A549 (cell line): ENCODE data around the gene ARID5B. TPM values are rescaled to one million over a fixed set of nuclear protein-coding genes. Genes with fewer than 3 reads are reported as not detected.

Experiments
- ATAC-seq, 2 experiments: fragments of 200-7000 bp in 1 of 2; fragments of >200 bp in 1 of 2; cut with Nextera tagmentation in 1 of 2; cut with Tn5 transposase in 1 of 2; 3 replicates each; pipeline versions ENCODE4 v1.8.0 to v1.9.1; 2018 to 2020; ENCODE audit warnings: mild to moderate bottlenecking in 1 of 2, moderate library complexity in 1 of 2
- CTCF ChIA-PET: fragments of 300-600 bp; sonication (Branson Sonifier 250); formaldehyde crosslinking; extraction: SDS; loops from one replicate; lab custom pipeline; 2021; ENCODE audit warnings: antibody characterized with exemption, inconsistent platforms; lab: Yijun Ruan, JAX
- POLR2A ChIA-PET: fragments of 350-600 bp; formaldehyde crosslinking; extraction: SDS; loops from one replicate; lab custom pipeline; 2021; ENCODE audit warnings: antibody characterized with exemption, inconsistent platforms; lab: Yijun Ruan, JAX
- DNase-seq, 2 experiments: peaks; one replicate each; pipeline versions ENCODE4 v3.0.0 to v3.0.0-alpha.2; 2011 to 2016; ENCODE audit warnings: low read depth in 1 of 2, low spot score in 1 of 2
- FAIRE-seq: peaks from 2 replicates; lab custom pipeline; 2011; peaks lifted over from hg19 to GRCh38; lab: Jason Lieb, UNC
- H3K27ac ChIP-seq, 2 experiments: fragments of >200 bp; sonication (Bioruptor Twin); formaldehyde crosslinking; 3 replicates each; pipeline ENCODE4 v1.5.1; 2016 to 2017
- H3K4me1 ChIP-seq: fragments of >200 bp; sonication (Bioruptor Twin); formaldehyde crosslinking; 3 replicates; pipeline ENCODE4 v1.6.1; 2016
- H3K4me2 ChIP-seq: fragments of >200 bp; sonication (Bioruptor Twin); formaldehyde crosslinking; 3 replicates; pipeline ENCODE4 v1.6.1; 2016
- H3K4me3 ChIP-seq: fragments of >200 bp; sonication (Bioruptor Twin); formaldehyde crosslinking; 3 replicates; pipeline ENCODE4 v1.5.1; 2016
- H3K9me3 ChIP-seq: fragments of >200 bp; sonication (Bioruptor Twin); formaldehyde crosslinking; 3 replicates; pipeline ENCODE4 v1.6.1; 2016
- ATOH8 ChIP-seq: fragments of 250-450 bp; sonication (Bioruptor Pico); IDR thresholded peaks from 2 replicates; pipeline ENCODE4 v1.5.0; 2020; ENCODE audit warnings: low read depth, mild to moderate bottlenecking, moderate library complexity
- CBX2 ChIP-seq: fragments of 200-600 bp; sonication (generic); IDR thresholded peaks from 2 replicates; pipeline ENCODE4 v1.6.1; 2016; ENCODE audit warnings: low read depth, mild to moderate bottlenecking, borderline replicate concordance
- CBX8 ChIP-seq: fragments of 200-600 bp; sonication (generic); IDR thresholded peaks from 2 replicates; pipeline ENCODE4 v1.6.1; 2016
- CEBPB ChIP-seq, 2 experiments: fragments of >200 bp in 1 of 2; sonication (Bioruptor Twin) in 1 of 2; formaldehyde crosslinking in 1 of 2; IDR thresholded peaks; 2 replicates each; pipeline ENCODE4 v1.6.1; 2012 to 2016
- CHD2 ChIP-seq: fragments of 150-350 bp; IDR thresholded peaks from 2 replicates; pipeline ENCODE4 v1.6.1; 2014; ENCODE audit warnings: low read length; ENCODE audit not compliant: partially characterized antibody
- EHF ChIP-seq: fragments of 250-450 bp; sonication (Bioruptor Pico); IDR thresholded peaks from 2 replicates; pipeline ENCODE4 v1.5.0; 2020; ENCODE audit warnings: mild to moderate bottlenecking
- EHMT2 ChIP-seq: fragments of 200-600 bp; sonication (generic); IDR thresholded peaks from 2 replicates; pipeline ENCODE4 v1.6.1; 2016; ENCODE audit warnings: antibody characterized with exemption, low read depth, mild to moderate bottlenecking, moderate library complexity
- ELK1 ChIP-seq: fragments of 150-350 bp; IDR thresholded peaks from 2 replicates; pipeline ENCODE4 v1.6.1; 2014; ENCODE audit warnings: low read depth, mild to moderate bottlenecking, low read length
- EP300 ChIP-seq, 2 experiments: fragments of >200 bp; sonication (Bioruptor Twin); formaldehyde crosslinking; IDR thresholded peaks; 2 replicates in 1 of 2; 3 replicates in 1 of 2; pipeline ENCODE4 v1.6.1; 2016 to 2017
- ESRRA ChIP-seq: fragments of 150-350 bp; IDR thresholded peaks from 2 replicates; pipeline ENCODE4 v1.6.1; 2014; ENCODE audit warnings: mild to moderate bottlenecking, low read length, borderline replicate concordance
- FOXS1 ChIP-seq: fragments of 250-450 bp; sonication (Bioruptor Pico); IDR thresholded peaks from 2 replicates; pipeline ENCODE4 v1.5.0; 2020; ENCODE audit warnings: mild to moderate bottlenecking, moderate library complexity
- HDAC2 ChIP-seq: fragments of 200-600 bp; sonication (generic); IDR thresholded peaks from 2 replicates; pipeline ENCODE4 v1.6.1; 2016
- HES2 ChIP-seq: fragments of >200 bp; sonication (Bioruptor Twin); formaldehyde crosslinking; IDR thresholded peaks from 2 replicates; pipeline ENCODE4 v1.6.1; 2016
- HMGXB4 ChIP-seq: fragments of 250-450 bp; sonication (Bioruptor Pico); IDR thresholded peaks from 2 replicates; pipeline ENCODE4 v1.5.0; 2021; ENCODE audit warnings: mild to moderate bottlenecking, moderate library complexity, borderline replicate concordance
- HOXA7 ChIP-seq: fragments of 250-450 bp; sonication (Bioruptor Pico); IDR thresholded peaks from 2 replicates; pipeline ENCODE4 v1.5.0; 2020; ENCODE audit warnings: mild to moderate bottlenecking, moderate library complexity
- JUN ChIP-seq, 2 experiments: fragments of >200 bp; sonication (Bioruptor Twin); formaldehyde crosslinking; IDR thresholded peaks; 2 replicates in 1 of 2; 3 replicates in 1 of 2; pipeline ENCODE4 v1.6.1; 2016 to 2017
- JUNB ChIP-seq: fragments of >200 bp; sonication (Bioruptor Twin); formaldehyde crosslinking; IDR thresholded peaks from 2 replicates; pipeline ENCODE4 v1.6.1; 2016
- KDM1A ChIP-seq: fragments of 200-600 bp; sonication (generic); IDR thresholded peaks from 2 replicates; pipeline ENCODE4 v1.6.1; 2016; ENCODE audit warnings: low read depth, mild to moderate bottlenecking
- KDM5A ChIP-seq: fragments of 200-600 bp; sonication (generic); IDR thresholded peaks from 2 replicates; pipeline ENCODE4 v1.6.1; 2016; ENCODE audit warnings: antibody characterized with exemption, mild to moderate bottlenecking
- MAFK ChIP-seq: fragments of 450-650 bp; IDR thresholded peaks from 2 replicates; pipeline ENCODE4 v1.6.1; 2014; ENCODE audit not compliant: partially characterized antibody
- MAZ ChIP-seq: fragments of 150-350 bp; IDR thresholded peaks from 2 replicates; pipeline ENCODE4 v1.6.1; 2014; ENCODE audit warnings: antibody characterized with exemption, low read depth, low read length, borderline replicate concordance
- NFE2L2 ChIP-seq: fragments of 150-350 bp; conservative IDR thresholded peaks from 2 replicates; pipeline ENCODE4 v1.6.1; 2014; ENCODE audit warnings: low read length
- NR3C1 ChIP-seq: fragments of >200 bp; sonication (Bioruptor Twin); formaldehyde crosslinking; IDR thresholded peaks from 3 replicates; pipeline ENCODE4 v1.6.1; 2017
- PHF8 ChIP-seq: fragments of 200-600 bp; sonication (generic); IDR thresholded peaks from 2 replicates; pipeline ENCODE4 v1.6.1; 2016; ENCODE audit warnings: low read depth, mild to moderate bottlenecking, antibody characterized with exemption, moderate library complexity, borderline replicate concordance
- POLR2AphosphoS2 ChIP-seq: conservative IDR thresholded peaks from 2 replicates; pipeline ENCODE4 v1.6.1; 2012; ENCODE audit warnings: low read length, improper control_type of control experiment, inconsistent platforms
- RFX5 ChIP-seq: fragments of 450-650 bp; IDR thresholded peaks from 2 replicates; pipeline ENCODE4 v1.7.1; 2014; ENCODE audit warnings: antibody characterized with exemption, mild to moderate bottlenecking, moderate library complexity
- SREBF2 ChIP-seq: fragments of 450-650 bp; IDR thresholded peaks from 2 replicates; pipeline ENCODE4 v1.6.1; 2014; ENCODE audit warnings: mild to moderate bottlenecking, moderate library complexity
- TP53 ChIP-seq: fragments of 250-450 bp; sonication (Bioruptor Pico); IDR thresholded peaks from 2 replicates; pipeline ENCODE4 v1.5.0; 2021; ENCODE audit warnings: mild to moderate bottlenecking, moderate library complexity
- USF2 ChIP-seq: fragments of 450-650 bp; IDR thresholded peaks from 2 replicates; pipeline ENCODE4 v1.6.1; 2014; ENCODE audit warnings: antibody characterized with exemption
- ZC3H11A ChIP-seq: fragments of 450-650 bp; IDR thresholded peaks from 2 replicates; pipeline ENCODE4 v1.6.1; 2014; ENCODE audit warnings: antibody characterized with exemption, mild to moderate bottlenecking
- WGBS: methylation state at CpG from one replicate; pipeline ENCODE4 v1.1.6; 2017; ENCODE audit errors: missing lambda C conversion rate; 5-methylcytosine and 5-hydroxymethylcytosine counted together
- polyA plus RNA-seq, 4 experiments: library from polyadenylated mRNA; depleted of rRNA in 3 of 4; stranded (reverse); fragments of >200 nt; fragmentation: RNase III in 1 of 4; extraction: RNeasy Plus Mini Kit Qiagen cat#74134 plus additional on column Dnase treatment in 1 of 4; gene quantifications; 2 replicates in 3 of 4; 3 replicates in 1 of 4; pipeline ENCODE4 v1.2.3, GENCODE V29; 2011 to 2017

The ARID5B gene
- polyA plus RNA-seq, 2 of the 4 experiments (the other 2 are of a cell fraction) = 0.75 to 1.6 TPM

GRCh38 chr10:61910226-61910805, 8.8 kb downstream of the ARID5B start:
- ATAC-seq (no peak), DNase-seq (no peak), FAIRE-seq (no peak)
- no peak overlapping the region for H3K4me3 ChIP-seq
- CTCF ChIA-PET = no interaction called here
- TF ChIP-seq HMGXB4 = no peak
- no peak for TF ChIP-seq RFX5
- TF ChIP-seq USF2 = no peak
- no peak for TF ChIP-seq PHF8
- no peak for TF ChIP-seq CBX8
- no peak for TF ChIP-seq EHF
- TF ChIP-seq HES2 = no peak
- no peak for TF ChIP-seq EHMT2
- no peak for TF ChIP-seq CHD2
- no peak for TF ChIP-seq MAFK
- no peak for TF ChIP-seq KDM1A
- no peak for TF ChIP-seq ZC3H11A
- TF ChIP-seq HDAC2 = no peak
- no peak for TF ChIP-seq EP300 (IDR thresholded peaks at IDR 0.05)
- no peak for TF ChIP-seq CBX2
- 85% methylated on average over 6 of the region's 6 CpGs for WGBS
- POLR2A ChIA-PET = no interaction called here
- H3K27ac ChIP-seq = no peak overlapping the region
- no peaks in the 10 kb centered on the region for H3K9me3 ChIP-seq
- no peak overlapping the region for H3K4me2 ChIP-seq
- H3K4me1 ChIP-seq = no peaks in the 10 kb centered on the region

GRCh38 chr10:61910894-61911293, 9.4 kb downstream of the ARID5B start:
- no peaks in the 10 kb centered on the region for H3K9me3 ChIP-seq
- no peak overlapping the region for H3K27ac ChIP-seq
- H3K4me3 ChIP-seq = no peak overlapping the region
- FAIRE-seq (no peak), DNase-seq (no peak), ATAC-seq (no peak)
- H3K4me1 ChIP-seq = no peaks in the 10 kb centered on the region
- POLR2A ChIA-PET = no interaction called here
- no peak for TF ChIP-seq ATOH8 (CRISPR knock-in tag)
- no peak for TF ChIP-seq HES2
- no peak for TF ChIP-seq JUNB
- TF ChIP-seq JUN (IDR thresholded peaks at IDR 0.05) = no peak
- H3K4me2 ChIP-seq = no peak overlapping the region
- CTCF ChIA-PET = no interaction called here
- whole genome bisulfite sequencing = 79% methylated on average over 2 of the region's 2 CpGs

- CTCF ChIA-PET = no interaction called here
- TF ChIP-seq CEBPB (IDR thresholded peaks at IDR 0.05) = no peak
- no peak for TF ChIP-seq TP53 (CRISPR knock-in tag)
- no peak for TF ChIP-seq NR3C1
- no peak for TF ChIP-seq ELK1
- no peak for TF ChIP-seq NFE2L2
- TF ChIP-seq KDM5A = no peak
- no peak for TF ChIP-seq SREBF2
- no peak for TF ChIP-seq ESRRA
- no peak for TF ChIP-seq HOXA7 (CRISPR knock-in tag)
- no peak for TF ChIP-seq HES2
- no peak for TF ChIP-seq KDM1A
- no peak for TF ChIP-seq POLR2AphosphoS2
- no peak for TF ChIP-seq MAZ
- TF ChIP-seq ZC3H11A = no peak
- TF ChIP-seq EP300 (IDR thresholded peaks at IDR 0.05) = no peak
- TF ChIP-seq FOXS1 (CRISPR knock-in tag) = no peak
- Histone ChIP-seq H3K27ac (no peak overlapping the region), H3K4me3 (no peak overlapping the region), H3K4me2 (no peak overlapping the region), H3K9me3 (no peaks in the 10 kb centered on the region), H3K4me1 (no peaks in the 10 kb centered on the region)
- WGBS = 74% methylated on average over 5 of the region's 5 CpGs
- ATAC-seq (no peak), DNase-seq (no peak), FAIRE-seq (no peak)
- POLR2A ChIA-PET = no interaction called here
Observed at GRCh38 chr10:61911425-61911824, 9.9 kb downstream of the ARID5B start.
